Astrocyte of the spinal cord (primary cell): Measurements from ENCODE around the gene MOV10L1.

Experiments
- DNase-seq: peaks from one replicate; pipeline ENCODE4 v3.0.0; 2011; ENCODE audit warnings: low read depth, low spot score
- H3K4me3 ChIP-seq: 2 replicates; pipeline ENCODE4 v1.5.1; 2011; ENCODE audit warnings: low read depth, mild to moderate bottlenecking, low read length, moderate library complexity
- in situ Hi-C: cut with HindIII; loops from 2 replicates; pipeline ENCODE4 v1.10.0; 2017; ENCODE audit warnings: low sequenced_read_pairs
- TF ChIP-seq, protein P1 (sequence below): IDR thresholded peaks from 2 replicates; pipeline ENCODE4 v1.5.1; 2012; ENCODE audit warnings: low read depth, mild to moderate bottlenecking, low read length, inconsistent platforms

MOV10L1 gene

DNA sequence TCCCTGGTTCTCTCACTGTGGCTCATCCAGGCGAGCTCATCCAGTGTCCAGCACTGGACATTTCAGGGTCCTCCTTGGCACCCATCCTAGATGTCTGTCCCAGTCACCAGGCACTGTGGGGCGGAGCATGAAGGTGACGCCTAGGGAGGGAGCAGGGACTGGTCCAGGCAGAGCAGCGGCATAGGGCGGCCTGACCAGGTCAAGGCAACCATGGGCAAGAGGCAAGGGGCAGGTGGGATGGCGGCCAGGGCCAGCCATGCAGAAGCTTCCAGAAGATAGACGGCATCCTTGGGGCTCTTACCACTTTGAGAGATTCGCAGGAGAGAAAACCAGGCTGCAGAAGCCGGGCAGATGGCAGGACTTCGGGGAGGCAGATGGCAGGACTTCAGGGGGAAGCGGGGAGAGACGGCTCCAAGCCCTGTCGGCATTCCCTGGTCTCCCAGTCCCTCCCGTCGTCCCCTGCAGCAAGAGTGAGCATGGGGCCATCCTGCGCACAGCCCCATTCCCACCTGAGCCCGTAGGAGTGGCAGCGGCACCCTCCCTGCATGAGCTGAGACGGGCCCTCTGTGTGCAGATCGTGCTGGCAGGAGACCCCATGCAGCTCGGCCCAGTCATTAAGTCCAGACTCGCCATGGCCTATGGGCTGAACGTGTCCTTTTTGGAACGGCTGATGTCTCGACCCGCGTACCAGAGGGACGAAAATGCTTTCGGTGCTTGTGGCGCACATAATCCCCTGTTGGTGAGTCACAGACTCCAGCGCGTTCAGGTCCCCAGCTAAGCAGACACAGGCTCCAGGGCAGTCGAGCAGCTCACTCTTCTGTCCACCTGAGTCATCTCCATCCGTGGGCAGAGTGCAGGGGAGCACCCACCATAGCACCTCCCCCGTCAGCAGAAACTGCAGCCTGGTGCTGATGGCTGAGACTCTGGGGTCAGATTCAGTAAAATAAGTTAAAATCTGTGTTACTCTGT, 60.6 kb downstream of the MOV10L1 start:
- H3K4me3 ChIP-seq = no peak overlapping the region
- TF ChIP-seq, protein P1, sequence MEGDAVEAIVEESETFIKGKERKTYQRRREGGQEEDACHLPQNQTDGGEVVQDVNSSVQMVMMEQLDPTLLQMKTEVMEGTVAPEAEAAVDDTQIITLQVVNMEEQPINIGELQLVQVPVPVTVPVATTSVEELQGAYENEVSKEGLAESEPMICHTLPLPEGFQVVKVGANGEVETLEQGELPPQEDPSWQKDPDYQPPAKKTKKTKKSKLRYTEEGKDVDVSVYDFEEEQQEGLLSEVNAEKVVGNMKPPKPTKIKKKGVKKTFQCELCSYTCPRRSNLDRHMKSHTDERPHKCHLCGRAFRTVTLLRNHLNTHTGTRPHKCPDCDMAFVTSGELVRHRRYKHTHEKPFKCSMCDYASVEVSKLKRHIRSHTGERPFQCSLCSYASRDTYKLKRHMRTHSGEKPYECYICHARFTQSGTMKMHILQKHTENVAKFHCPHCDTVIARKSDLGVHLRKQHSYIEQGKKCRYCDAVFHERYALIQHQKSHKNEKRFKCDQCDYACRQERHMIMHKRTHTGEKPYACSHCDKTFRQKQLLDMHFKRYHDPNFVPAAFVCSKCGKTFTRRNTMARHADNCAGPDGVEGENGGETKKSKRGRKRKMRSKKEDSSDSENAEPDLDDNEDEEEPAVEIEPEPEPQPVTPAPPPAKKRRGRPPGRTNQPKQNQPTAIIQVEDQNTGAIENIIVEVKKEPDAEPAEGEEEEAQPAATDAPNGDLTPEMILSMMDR = no peak
- in situ Hi-C loops = no loop called here
- DNase-seq = no peak

DNA sequence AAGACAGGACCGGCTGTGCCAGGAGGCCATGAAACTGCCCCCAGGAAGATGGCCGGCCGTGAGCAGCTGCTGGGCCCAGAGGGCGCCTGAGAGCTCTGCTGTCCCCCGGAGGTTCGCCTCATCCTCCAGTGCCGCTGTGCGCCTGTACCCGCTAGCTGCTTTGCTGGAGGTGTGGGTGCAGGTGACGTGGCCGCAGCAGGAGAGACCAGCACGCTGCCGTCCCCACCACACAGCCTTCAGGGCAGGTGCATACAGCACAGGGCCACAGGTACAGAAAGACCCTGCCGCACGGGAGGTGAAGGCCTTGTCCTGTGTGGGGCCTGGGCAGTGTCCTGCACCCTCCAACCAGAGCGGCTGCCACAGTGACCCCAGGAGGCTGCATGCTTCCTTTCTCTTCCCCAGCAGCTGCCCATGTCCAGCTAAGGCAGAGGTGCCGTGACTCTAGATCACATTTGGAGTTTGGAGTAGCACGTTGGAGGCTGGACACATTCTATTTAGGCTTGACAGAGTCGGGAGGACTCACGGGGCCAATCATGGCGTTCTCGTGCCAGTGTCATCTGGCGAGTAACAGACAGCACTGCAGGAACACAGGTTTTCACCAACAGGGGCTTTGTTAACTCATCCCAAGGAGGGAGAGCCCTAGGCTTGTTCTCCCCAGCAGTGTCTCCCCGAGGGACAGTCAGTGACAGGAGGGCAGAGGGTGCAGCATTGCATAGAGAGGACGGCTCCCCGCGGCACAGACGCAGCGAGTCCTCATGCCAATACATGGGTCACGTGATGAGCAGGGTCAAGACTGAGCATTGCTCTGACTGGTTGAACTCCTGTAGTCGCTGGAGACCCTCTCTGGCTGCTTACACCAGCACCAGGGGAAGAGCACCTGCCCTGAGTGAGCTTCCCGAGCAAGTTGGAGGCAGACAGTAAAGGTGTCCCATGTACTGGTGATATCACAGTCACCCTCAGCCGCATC, 62.0 kb downstream of the MOV10L1 start:
- TF ChIP-seq, protein P1 = no peak
- in situ Hi-C loops = no loop called here
- no peak for DNase-seq
- H3K4me3 ChIP-seq = no peak overlapping the region

DNA sequence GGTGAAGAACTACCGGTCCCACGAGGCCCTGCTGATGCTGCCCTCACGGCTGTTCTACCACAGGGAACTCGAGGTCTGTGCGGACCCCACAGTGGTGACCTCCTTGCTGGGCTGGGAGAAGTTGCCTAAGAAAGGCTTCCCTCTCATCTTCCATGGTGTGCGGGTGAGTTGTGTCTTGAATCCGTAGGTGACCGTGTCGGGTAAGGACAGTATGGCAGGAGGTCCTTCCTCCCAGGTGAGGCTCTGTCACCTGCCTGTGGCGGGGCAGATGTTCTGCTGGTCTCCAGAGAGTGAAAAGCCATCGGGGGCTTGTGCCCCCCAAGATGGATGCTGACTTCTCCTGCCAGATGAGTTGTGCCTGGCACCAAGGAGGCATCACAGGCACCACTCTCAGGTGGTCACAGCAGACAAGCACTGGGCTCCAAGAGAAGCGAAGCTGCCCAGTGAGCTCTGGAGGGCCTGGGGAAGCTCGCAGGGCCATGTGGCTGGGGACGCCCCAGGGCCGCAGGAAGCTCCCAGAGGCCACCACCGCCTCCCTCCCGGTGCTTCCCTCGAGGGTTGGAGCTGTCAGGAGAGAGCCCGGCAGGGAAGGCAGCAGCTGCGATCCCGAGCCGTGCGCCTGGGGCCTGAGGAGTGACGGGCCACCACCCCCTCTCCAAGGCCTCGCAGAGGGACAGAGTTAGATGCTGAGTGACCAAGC, 63.4 kb downstream of the MOV10L1 start:
- TF ChIP-seq, protein P1 = no peak
- H3K4me3 ChIP-seq = no peak overlapping the region
- DNase-seq = no peak
- in situ Hi-C loops = no loop called here

GRCh38 chr22:50153756-50154140, 63.9 kb downstream of the MOV10L1 start:
- no peak overlapping the region for H3K4me3 ChIP-seq
- TF ChIP-seq, protein P1 = no peak
- in situ Hi-C loops = no loop called here
- DNase-seq = no peak

GRCh38 chr22:50157709-50158375, 68.0 kb downstream of the MOV10L1 start:
- in situ Hi-C loops = no loop called here
- TF ChIP-seq, protein P1 = no peak

More at GRCh38 chr22:50157709-50158375, 68.0 kb downstream of the MOV10L1 start:
- no peak for DNase-seq
- no peak overlapping the region for H3K4me3 ChIP-seq
